Activated CD4-positive, alpha-beta T cell treated with anti-CD3 and anti-CD28 coated beads for 24 hours (primary cell): ENCODE data around the gene IFT122.
A peak's percentile ranks its signal among the peaks of the same experiment; 100 is the strongest.
"Not testable (repeated sequence)": the region's sequence is repeated elsewhere in the genome, so short reads cannot be mapped to it uniquely, and the experiment has no call there.

Source experiments
- DNase-seq, 2 donors: peaks; one replicate each; pipeline ENCODE4 v3.0.0-alpha.2; 2020; ENCODE audit warnings: low read depth in 2 of 2

Gene IFT122

GRCh38 chr3:129439817-129440617 lies at the start of gene IFT122, which contains the start of gene MBD4:
TSS of gene IFT122 (plus strand) at chr3:129440224. CDS start at chr3:129440331, 107 bp downstream.
TSS of gene MBD4 (minus strand) at chr3:129439948. CDS start at chr3:129439833, 115 bp downstream.
- peak; percentile 97 for DNase-seq

- DNase-seq, result not testable (repeated sequence)
Observed at GRCh38 chr3:129391583-129391982, 48.4 kb upstream of the IFT122 start.

GRCh38 chr3:129392106-129392887 lies 47.7 kb upstream of the IFT122 start:
- not testable (repeated sequence) for DNase-seq

GRCh38 chr3:129393271-129393670 lies 46.8 kb upstream of the IFT122 start:
- no peak for DNase-seq

- DNase-seq, result not testable (repeated sequence)
Observed at GRCh38 chr3:129393760-129394564, 46.1 kb upstream of the IFT122 start.

GRCh38 chr3:129398803-129399144 lies 41.2 kb upstream of the IFT122 start:
- DNase-seq, result no peak

- DNase-seq, result peak; percentile 51 to 69
Observed at GRCh38 chr3:129399145-129399894, 40.7 kb upstream of the IFT122 start.

- DNase-seq, result no peak
Observed at GRCh38 chr3:129399895-129400357, 40.1 kb upstream of the IFT122 start.

- no peak for DNase-seq
Observed at GRCh38 chr3:129402210-129402609, 37.8 kb upstream of the IFT122 start.

GRCh38 chr3:129402616-129403015 lies 37.4 kb upstream of the IFT122 start:
- no peak for DNase-seq

GRCh38 chr3:129403450-129403849 lies 36.6 kb upstream of the IFT122 start:
- no peak for DNase-seq

- no peak for DNase-seq
Observed at GRCh38 chr3:129404130-129404529, 35.9 kb upstream of the IFT122 start.

- DNase-seq, result no peak
Observed at GRCh38 chr3:129404610-129405009, 35.4 kb upstream of the IFT122 start.

GRCh38 chr3:129409541-129409940 lies 30.5 kb upstream of the IFT122 start:
- no peak for DNase-seq

GRCh38 chr3:129410971-129411370 lies 29.1 kb upstream of the IFT122 start:
- no peak for DNase-seq

- DNase-seq, result no peak
Observed at GRCh38 chr3:129412542-129413198, 27.4 kb upstream of the IFT122 start.

- not testable (repeated sequence) for DNase-seq
Observed at GRCh38 chr3:129413238-129413637, 26.8 kb upstream of the IFT122 start.

GRCh38 chr3:129413687-129414506 lies 26.1 kb upstream of the IFT122 start:
- no peak for DNase-seq

GRCh38 chr3:129415378-129415777 lies 24.6 kb upstream of the IFT122 start:
- DNase-seq, result no peak

- DNase-seq, result no peak
Observed at GRCh38 chr3:129415830-129416229, 24.2 kb upstream of the IFT122 start.
